Lung (tissue), 12 donors: Measurements from ENCODE around the gene TBX4. TPM values are rescaled to one million over a fixed set of nuclear protein-coding genes. Genes with fewer than 3 reads are reported as not detected.

Source experiments
- ATAC-seq: fragments of 200-7000 bp; cut with Tn5 transposase; one replicate; pipeline ENCODE4 v1.9.1; 2020; ENCODE audit warnings: moderate number of reproducible peaks; ENCODE audit not compliant: insufficient read depth, low FRiP score
- DNase-seq, 3 donors: peaks; one replicate each; pipeline ENCODE4 v3.0.0-alpha.2; 2013 to 2017
- H3K27ac ChIP-seq, 2 donors: one replicate each; pipeline ENCODE4 v1.5.1; 2013; ENCODE audit warnings: mild to moderate bottlenecking in 2 of 2, moderate library complexity in 2 of 2, control low read depth in 1 of 2, inconsistent platforms in 1 of 2, low read depth in 1 of 2, low read length in 1 of 2
- H3K27me3 ChIP-seq, 3 donors: one replicate each; pipeline ENCODE4 v1.5.1; 2013; ENCODE audit warnings: low read length in 2 of 3; ENCODE audit not compliant: control insufficient read depth in 3 of 3, insufficient read depth in 3 of 3
- H3K36me3 ChIP-seq, 4 donors: one replicate each; pipeline ENCODE4 v1.5.1; 2013; ENCODE audit warnings: low read length in 4 of 4, mild to moderate bottlenecking in 1 of 4, moderate library complexity in 1 of 4; ENCODE audit not compliant: control insufficient read depth in 4 of 4, insufficient read depth in 4 of 4
- H3K4me1 ChIP-seq, 5 donors: one replicate each; pipeline ENCODE4 v1.5.1; 2013; ENCODE audit warnings: low read length in 5 of 5, mild to moderate bottlenecking in 2 of 5, moderate library complexity in 1 of 5; ENCODE audit not compliant: control insufficient read depth in 5 of 5, insufficient read depth in 5 of 5
- H3K4me3 ChIP-seq: one replicate; pipeline ENCODE4 v1.5.1; 2013; ENCODE audit warnings: mild to moderate bottlenecking, control low read depth, moderate library complexity
- H3K9ac ChIP-seq, 2 donors: one replicate each; pipeline ENCODE4 v1.5.1; 2013; ENCODE audit warnings: low read length in 2 of 2, control low read depth in 1 of 2; ENCODE audit not compliant: insufficient read depth in 1 of 2
- H3K9me3 ChIP-seq, 4 donors: one replicate each; pipeline ENCODE4 v1.5.1; 2013; ENCODE audit warnings: low read length in 3 of 4, mild to moderate bottlenecking in 1 of 4, moderate library complexity in 1 of 4; ENCODE audit not compliant: control insufficient read depth in 4 of 4, insufficient read depth in 3 of 4
- CTCF ChIP-seq: IDR thresholded peaks from 2 replicates; pipeline ENCODE4 v1.5.1; 2012; ENCODE audit warnings: mild to moderate bottlenecking; ENCODE audit errors: control extremely low read depth, extremely low read depth
- WGBS, 2 donors: extraction: QIAGEN DNeasy Blood & Tissue Kit; methylation state at CpG; one replicate each; pipeline ENCODE4 v1.1.7; 2013; 5-methylcytosine and 5-hydroxymethylcytosine counted together
- polyA plus RNA-seq, 2 donors: library from polyadenylated mRNA; stranded (reverse); fragments of 200-250 nt; gene quantifications; one replicate each; pipeline ENCODE4 v1.2.1, GENCODE V29; 2013
- total RNA-seq, 2 donors: library from RNA; depleted of rRNA in 1 of 2; stranded (reverse); fragments of >200 nt in 1 of 2; gene quantifications; one replicate each; pipeline ENCODE4 v1.2.1, GENCODE V29; 2014 to 2021
- donor health status: control.
- donor health status: control.
- donor health status: Bipolar disorder and iron deficiency.
- donor health status: healthy.
- donor health status: DM: yes; HTN: yes; CAD: no.

The TBX4 gene
- total and polyA plus RNA-seq, 4 donors = 6.1 to 53.7 (median 22.0) TPM

GRCh38 chr17:61405686-61406536, 46.3 kb upstream of the TBX4 start:
- peaks cover 0 to 38% (median 4%) of the 10 kb centered on the region in 3 donors for H3K27me3 ChIP-seq
- TF ChIP-seq CTCF = no peak
- DNase-seq (peak; percentile 36 to 43 (median 39)), ATAC-seq (no peak)
- peak overlapping the region; percentile 61 for H3K4me3 ChIP-seq
- H3K4me1 ChIP-seq = peaks cover 0 to 44% (median 11%) of the 10 kb centered on the region in 5 donors
- peak overlapping the region; percentile 93 to 94 for H3K9ac ChIP-seq
- H3K27ac ChIP-seq = peak overlapping the region in 1 of 2 donors; percentile 90
- 29 to 46% methylated on average over 37 of the region's 37 CpGs for WGBS, 2 donors
- peaks cover 0 to 80% (median 38%) of the 10 kb centered on the region in 4 donors for H3K36me3 ChIP-seq
- H3K9me3 ChIP-seq = peaks cover 0 to 7% (median 0%) of the 10 kb centered on the region in 4 donors

- Histone ChIP-seq H3K36me3 (peaks cover 0 to 74% (median 35%) of the 10 kb centered on the region in 4 donors), H3K9me3 (peaks cover 0 to 7% (median 0%) of the 10 kb centered on the region in 4 donors), H3K4me1 (peaks cover 0 to 44% (median 11%) of the 10 kb centered on the region in 5 donors), H3K9ac (peak overlapping the region; percentile 93 to 94), H3K27me3 (peaks cover 0 to 34% (median 4%) of the 10 kb centered on the region in 3 donors), H3K27ac (peak overlapping the region in 1 of 2 donors; percentile 90), H3K4me3 (no peak overlapping the region)
- 38 to 56% methylated on average over 1 of the region's 1 CpG for WGBS, 2 donors
- no peak for ATAC-seq
- DNase-seq = no peak
- TF ChIP-seq CTCF = no peak
These were observed 45.7 kb upstream of the TBX4 start for GRCh38 chr17:61406537-61406845.

- H3K27me3 ChIP-seq = peaks cover 0 to 29% (median 4%) of the 10 kb centered on the region in 3 donors
- peak overlapping the region in 1 of 2 donors; percentile 41 for H3K27ac ChIP-seq
These were observed 45.0 kb upstream of the TBX4 start for GRCh38 chr17:61406971-61407911.

More at GRCh38 chr17:61406971-61407911, 45.0 kb upstream of the TBX4 start:
- no peak for TF ChIP-seq CTCF
- 57 to 60% methylated on average over 8 of the region's 8 CpGs for WGBS, 2 donors
- peaks cover 0 to 7% (median 0%) of the 10 kb centered on the region in 4 donors for H3K9me3 ChIP-seq
- DNase-seq (peak; percentile 40 to 50 (median 47)), ATAC-seq (no peak)
- peaks cover 0 to 44% (median 7%) of the 10 kb centered on the region in 5 donors for H3K4me1 ChIP-seq
- peaks cover 0 to 67% (median 31%) of the 10 kb centered on the region in 4 donors for H3K36me3 ChIP-seq
- peak overlapping the region; percentile 93 to 94 for H3K9ac ChIP-seq
- H3K4me3 ChIP-seq = no peak overlapping the region
